ENCODE results near the gene CR1L.
"Not testable (repeated sequence)": the region's sequence is repeated elsewhere in the genome, so short reads cannot be mapped to it uniquely, and the experiment has no call there.

CR1L gene

GRCh38 chr1:207646944-207647579, 2.1 kb downstream of the CR1L start:
- no peak for DNase-seq

GRCh38 chr1:207647671-207648333, 2.9 kb downstream of the CR1L start:
- DNase-seq, result no peak

- no peak for DNase-seq
Observed at GRCh38 chr1:207648334-207649209, 3.6 kb downstream of the CR1L start.

GRCh38 chr1:207649210-207649753, 4.3 kb downstream of the CR1L start:
- DNase-seq, result no peak

- DNase-seq, result no peak
Observed at GRCh38 chr1:207649865-207650580, 5.1 kb downstream of the CR1L start.

GRCh38 chr1:207651583-207651982, 6.7 kb downstream of the CR1L start:
- DNase-seq, result no peak

GRCh38 chr1:207654320-207654719, 9.4 kb downstream of the CR1L start:
- peak; percentile 30 for DNase-seq

GRCh38 chr1:207658408-207658807, 13.5 kb downstream of the CR1L start:
- DNase-seq, result no peak

- DNase-seq, result no peak
Observed at GRCh38 chr1:207658904-207659485, 14.1 kb downstream of the CR1L start.

GRCh38 chr1:207659545-207660153, 14.7 kb downstream of the CR1L start:
- DNase-seq, result peak; percentile 84

- not testable (repeated sequence) for DNase-seq
Observed at GRCh38 chr1:207661420-207661819, 16.5 kb downstream of the CR1L start.

GRCh38 chr1:207666342-207666741, 21.4 kb downstream of the CR1L start:
- DNase-seq, result no peak

GRCh38 chr1:207669528-207670009, 24.6 kb downstream of the CR1L start:
- no peak for DNase-seq

GRCh38 chr1:207670192-207670591, 25.3 kb downstream of the CR1L start:
- DNase-seq, result no peak

- DNase-seq, result no peak
Observed at GRCh38 chr1:207670997-207671396, 26.1 kb downstream of the CR1L start.

- peak; percentile 90 for DNase-seq
Observed at GRCh38 chr1:207672522-207673130, 27.7 kb downstream of the CR1L start.

- no peak for DNase-seq
Observed at GRCh38 chr1:207673399-207673798, 28.5 kb downstream of the CR1L start.

- DNase-seq, result no peak
Observed at GRCh38 chr1:207676153-207676552, 31.2 kb downstream of the CR1L start.

- not testable (repeated sequence) for DNase-seq
Observed at GRCh38 chr1:207680590-207681388, 35.9 kb downstream of the CR1L start.

GRCh38 chr1:207682872-207683434, 38.0 kb downstream of the CR1L start:
- DNase-seq, result not testable (repeated sequence)

All from DMS53 (cell line).